Activated CD4-positive, alpha-beta T cell treated with anti-CD3 and anti-CD28 coated beads, Interleukin-2, amount 50 U/mL, for 16 hours (primary cell): ENCODE measurements around the gene WEE2.
"Not testable (repeated sequence)": the region's sequence is repeated elsewhere in the genome, so short reads cannot be mapped to it uniquely, and the experiment has no call there.

ENCODE experiments used
- DNase-seq: peaks from one replicate; pipeline ENCODE4 v3.0.0-alpha.2; 2020

The WEE2 gene

DNA sequence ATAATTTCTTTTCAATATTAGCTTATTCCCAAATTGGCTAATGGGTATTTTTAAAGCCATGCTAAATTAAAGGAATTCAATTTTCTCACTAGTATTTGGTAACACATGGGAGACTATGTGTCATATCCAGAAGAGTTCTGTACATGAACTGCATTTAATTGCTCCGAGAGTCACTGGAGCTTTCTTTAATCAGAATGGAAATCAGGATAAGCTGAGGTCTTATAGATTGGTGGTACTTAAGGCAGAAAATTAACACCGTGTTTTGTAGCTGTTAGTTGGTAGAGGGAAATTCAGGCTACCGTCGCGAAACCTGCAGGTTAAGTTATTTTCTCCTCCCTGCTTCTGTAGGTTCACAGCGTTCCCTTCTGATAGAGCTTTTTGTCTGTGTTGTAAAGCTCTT lies at the start of gene WEE2:
TSS of gene WEE2 (plus strand) at position 3 of the 400 bp plus-strand sequence. CDS start 406 bp downstream, outside the sequence.
- no peak for DNase-seq

DNA sequence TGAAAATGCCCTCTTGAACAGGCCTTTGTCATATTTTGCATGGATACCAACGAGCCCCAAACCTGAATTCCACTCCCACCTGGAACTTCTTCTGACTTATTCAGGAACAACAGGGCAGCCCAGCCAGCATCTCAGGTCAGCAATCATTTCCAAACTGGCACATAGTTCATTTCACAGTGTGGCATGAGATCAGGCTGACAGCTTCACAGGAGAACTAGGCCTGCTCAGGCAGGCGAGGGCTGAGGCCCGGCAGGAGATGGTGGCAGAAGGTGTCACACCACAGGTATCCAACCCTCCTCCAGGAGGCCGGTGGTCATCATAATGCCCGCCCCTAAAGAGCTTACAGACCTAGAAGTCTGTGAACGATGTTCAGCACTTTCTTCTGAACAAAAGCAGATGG lies 48.7 kb upstream of the WEE2 start:
- no peak for DNase-seq

DNA sequence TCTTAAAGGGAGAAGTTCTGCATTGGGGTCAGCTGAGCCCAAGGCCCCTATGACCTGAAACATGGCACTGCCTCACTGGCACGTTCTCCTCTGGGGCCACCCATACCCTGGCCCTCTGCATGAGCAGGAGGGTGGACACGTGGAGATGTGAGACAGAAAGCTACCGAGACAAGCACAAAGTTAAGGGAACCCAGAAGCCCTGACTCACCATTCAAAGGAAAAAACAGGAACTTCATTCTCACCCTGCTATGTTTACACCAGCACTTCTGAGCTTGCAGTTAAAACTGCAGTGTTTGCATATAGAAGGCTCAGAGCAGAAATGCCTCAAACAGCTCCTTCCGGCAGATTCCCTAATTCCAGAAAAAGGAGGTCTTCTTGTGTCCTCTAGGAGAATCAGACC lies 47.9 kb upstream of the WEE2 start:
- DNase-seq = no peak

DNA sequence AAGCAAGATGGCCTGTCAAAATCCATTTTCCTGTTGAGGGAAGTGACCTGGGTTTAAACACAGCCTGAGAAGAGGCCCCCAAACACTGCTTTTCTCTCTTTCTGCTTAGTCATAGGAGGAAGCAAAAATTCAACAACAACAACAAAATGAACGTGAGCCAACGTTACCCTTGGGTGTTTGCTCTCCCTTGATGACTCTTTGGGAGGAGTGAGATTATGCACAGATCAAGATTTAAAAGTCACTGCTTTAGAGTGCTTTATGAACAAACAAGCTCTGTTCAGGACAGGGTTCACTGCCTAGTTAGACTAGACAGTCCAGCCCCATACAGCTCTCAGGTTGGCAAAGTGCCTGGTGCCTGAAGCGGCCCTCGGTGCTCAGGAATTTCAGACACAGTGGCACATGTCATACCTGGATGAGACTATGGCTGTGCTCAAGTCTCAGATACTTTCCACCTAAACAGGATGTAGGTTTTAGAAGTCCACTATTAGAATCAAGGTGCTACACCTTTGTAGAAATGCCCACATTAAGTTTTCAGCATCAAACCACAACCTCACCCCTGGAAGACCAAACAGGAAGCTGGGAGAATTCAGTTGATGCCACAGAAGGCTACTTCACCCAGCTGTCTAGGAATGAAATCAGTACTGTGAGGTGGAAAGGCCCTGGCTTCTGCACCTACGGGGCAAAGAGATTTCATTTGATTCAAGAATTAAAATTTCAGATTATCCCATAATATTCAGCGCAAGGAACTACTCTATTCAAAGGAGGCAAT lies 44.9 kb upstream of the WEE2 start:
- peak; percentile 5 for DNase-seq

DNA sequence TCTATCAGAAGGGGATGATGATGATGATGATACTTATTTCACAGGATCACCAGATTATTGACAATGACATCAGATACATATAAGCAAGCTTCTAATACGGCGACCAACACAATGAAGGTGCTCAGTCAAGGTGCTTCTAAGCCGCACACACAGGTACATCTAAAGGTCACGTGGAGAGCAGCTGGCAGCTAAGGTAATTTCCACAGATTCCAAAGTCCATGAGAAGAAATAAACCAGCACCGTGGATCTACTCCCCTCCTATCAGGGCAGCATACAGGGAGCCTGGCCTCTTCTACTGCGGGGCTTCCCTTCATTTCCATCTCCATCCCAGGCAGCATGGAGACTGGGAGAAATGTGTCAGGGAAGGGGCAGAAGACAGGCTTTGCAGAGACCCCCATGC lies 43.7 kb upstream of the WEE2 start:
- no peak for DNase-seq

DNA sequence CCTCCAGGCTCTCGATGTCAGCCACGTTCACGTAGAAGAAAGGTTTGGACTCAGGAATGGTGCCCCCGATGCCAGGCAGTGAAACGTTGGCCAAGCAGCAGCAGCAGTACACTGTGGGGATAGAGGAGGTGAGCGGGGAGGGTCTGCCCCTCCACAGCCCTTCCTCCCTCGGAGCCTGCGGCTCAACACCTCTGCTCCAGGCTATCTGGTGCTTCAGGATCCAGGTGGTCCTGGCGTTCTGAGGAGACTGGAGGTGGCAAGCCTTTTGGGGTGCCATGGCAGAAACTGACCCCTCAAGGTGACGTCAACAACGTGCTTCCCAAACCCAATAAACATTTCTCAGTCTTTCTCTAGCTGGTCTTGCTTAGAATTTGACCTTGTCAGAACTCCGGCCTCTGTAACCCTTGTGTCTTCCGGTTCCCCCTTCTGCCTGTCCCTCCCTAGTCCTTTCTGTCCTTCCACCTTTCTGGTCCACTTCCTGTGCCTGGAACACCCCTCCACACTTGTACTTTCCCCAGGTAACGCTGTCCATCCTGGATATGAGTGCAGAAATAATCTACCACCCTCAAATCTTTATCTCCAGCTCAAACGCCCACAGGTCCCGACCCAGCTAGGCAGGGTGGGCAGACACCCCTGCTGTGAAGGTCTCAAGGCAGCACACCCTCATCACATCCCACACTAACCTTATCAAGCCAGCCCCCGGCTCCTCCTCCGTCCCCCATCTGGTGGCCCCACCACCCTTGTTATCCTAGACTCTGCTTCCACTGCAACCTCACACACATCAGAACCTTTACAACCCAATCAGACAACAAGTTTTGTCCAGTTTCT lies 42.7 kb upstream of the WEE2 start:
- DNase-seq = no peak

DNA sequence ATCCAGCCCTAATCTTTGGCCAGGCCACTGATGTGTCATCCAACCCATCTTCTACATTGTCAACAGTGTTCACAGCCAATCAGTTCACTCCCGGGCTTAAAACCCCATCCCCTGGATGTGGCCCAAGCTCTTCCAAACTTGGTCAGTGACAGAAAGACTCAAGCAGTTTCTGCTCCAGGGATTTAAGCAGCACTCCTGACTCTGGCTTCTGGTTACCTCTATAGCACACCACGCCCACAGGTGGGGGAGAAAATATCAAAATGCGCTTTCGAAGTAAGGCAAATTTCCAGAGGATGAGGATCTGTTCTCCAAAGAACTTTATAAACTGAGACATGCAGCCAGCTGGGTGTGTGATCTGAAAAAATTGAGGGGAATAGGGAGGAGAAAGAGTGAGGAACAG lies 42.1 kb upstream of the WEE2 start:
- DNase-seq = no peak

DNA sequence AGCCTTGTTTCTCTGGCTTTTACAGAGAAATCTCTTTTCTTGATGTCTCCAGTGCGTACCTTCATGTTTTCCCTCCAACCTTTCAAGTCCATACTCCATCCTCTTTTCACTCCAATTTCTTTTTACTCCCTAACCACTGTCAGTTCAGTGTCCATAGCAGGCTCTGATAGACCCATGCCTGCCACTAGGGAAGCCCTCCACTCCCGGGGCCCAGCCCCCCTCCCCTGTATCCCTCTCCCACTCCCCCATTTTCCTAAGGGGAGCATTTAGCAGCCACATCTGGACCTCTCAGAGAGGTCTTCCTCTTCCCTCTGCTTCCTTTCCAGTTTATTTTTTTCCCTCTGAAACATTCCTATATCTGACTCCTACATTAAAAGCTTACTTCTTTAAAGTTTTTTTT lies 39.3 kb upstream of the WEE2 start:
- DNase-seq = no peak

DNA sequence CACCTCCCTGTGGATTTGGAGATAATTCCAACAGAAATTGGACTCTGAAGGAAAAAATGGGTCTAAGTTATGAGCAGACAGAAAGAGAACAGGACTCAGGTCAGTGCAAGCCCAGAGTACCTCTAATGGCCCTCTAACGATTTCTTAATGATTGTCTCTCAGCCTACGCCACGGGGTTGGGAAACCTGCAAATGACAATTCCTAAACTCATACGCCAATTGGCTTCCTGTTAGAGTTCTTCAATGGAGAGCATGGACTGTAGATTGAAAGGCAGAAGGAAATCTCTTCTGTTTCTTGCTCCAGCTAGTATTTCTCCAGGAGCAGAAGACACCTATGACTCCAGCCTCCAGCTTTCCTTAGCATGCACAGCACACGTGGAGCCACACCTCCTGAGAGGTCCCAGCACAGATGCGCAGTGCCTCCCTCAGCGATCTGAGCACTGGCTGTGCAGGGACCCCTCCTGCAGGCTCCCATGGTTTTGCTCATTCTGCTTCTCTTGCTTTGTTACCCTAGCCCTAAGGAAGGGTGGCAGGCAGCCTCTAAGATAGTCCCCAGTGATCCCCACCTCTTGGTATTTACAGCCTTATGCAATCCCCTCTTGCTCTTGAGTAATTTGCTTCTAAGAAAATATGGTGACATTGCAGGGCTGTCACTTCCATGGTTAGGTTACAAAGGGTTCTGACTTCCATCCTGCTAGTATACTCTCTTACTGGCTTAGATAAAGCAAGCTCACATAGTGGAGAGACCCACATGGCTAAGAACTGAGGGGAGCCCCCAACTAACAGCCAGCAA lies 36.3 kb upstream of the WEE2 start:
- DNase-seq = no peak

DNA sequence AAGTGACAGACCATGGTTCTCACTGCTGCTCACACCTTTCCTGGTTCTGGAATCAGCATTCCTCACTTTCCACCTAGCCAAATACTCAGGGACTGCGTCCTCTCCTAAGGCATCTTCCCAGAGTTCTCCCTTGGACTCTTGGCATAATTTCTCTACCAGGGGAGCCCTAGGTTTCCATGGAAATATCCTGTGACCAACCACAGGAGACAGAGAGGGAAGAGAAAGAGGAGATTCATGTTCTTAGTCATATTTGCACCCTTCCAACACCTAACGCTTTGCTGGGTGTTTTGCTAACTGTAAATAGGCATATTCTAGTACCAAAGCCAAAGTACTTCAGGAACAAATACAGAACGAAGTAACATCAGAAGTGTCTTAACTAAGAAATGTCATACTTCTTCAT lies 34.8 kb upstream of the WEE2 start:
- no peak for DNase-seq

DNA sequence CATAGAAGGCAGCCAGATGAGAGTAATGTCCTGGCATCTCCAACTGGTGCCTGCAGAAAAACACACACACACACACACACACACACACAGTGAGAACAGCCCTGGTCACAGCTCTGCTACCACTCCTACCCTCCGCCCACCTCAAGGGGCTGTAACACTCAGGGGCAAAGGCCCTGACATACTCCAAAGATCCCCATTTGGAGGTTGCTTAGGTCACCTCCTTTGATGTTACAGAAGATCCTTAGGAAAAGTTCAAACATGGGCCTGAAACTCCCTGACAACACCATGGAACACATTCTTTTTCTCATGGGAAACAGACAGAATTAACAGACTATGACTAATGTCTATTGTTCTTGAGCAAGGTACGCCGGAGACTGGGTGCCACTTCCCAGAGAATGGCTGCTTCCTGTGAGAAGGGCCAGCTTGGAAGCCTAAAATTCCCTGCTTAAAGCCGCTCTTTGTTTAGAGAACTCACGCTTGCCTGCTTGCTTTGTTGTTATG lies 33.9 kb upstream of the WEE2 start:
- no peak for DNase-seq

DNA sequence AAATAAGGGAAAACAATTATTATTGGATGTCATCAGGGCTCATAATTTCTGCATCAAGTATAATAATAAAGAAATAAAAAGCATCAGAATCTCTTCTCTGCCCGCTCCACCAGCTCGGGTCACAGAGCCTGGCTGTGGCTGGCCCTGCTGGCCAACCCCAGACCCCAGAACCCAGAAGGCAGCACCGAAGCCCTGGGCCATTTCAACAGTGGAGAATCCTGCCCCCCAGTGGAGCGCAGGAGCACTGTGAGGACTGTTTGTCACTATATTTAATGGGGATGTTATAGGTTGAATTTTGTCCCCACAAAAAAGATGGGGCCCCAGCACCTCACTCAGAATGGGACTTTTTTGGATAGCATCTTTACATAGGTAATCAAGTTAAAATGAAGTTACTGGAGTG lies 33.5 kb upstream of the WEE2 start:
- DNase-seq = no peak

DNA sequence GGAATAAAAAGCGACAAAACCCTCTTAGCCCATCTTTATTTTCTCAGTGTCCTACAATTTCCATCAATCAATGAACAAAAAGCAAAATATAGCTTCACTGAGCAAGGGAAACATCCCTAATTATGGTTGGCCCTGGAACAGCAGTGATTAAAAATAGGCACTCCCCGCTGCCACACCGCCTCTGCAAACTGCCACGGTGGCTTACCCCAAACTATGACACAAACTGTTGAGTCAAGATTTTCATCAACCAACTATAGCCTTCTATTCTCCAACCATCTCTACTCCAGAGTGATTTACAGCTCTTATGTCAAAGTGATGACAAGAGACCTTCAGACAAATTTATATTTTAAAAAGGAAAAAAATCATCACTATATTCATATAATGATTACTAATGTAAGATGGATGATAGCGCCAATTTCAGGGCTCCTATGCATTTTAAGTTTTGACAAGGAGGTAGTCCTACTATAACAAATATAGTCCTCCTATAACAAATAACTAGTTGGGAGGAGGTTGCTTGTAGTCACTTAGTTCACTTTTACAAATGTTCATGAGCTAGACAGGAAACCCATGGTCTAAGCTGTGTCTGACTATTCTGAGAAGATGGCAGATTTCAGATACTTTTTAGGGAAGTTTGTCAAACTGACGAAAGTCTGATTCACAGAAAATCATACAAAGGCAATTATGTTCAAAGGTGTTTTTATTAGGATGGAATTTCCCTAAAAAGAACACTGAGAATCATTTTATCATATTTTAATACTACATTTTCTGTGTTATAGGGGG lies 32.5 kb upstream of the WEE2 start:
- DNase-seq = no peak

DNA sequence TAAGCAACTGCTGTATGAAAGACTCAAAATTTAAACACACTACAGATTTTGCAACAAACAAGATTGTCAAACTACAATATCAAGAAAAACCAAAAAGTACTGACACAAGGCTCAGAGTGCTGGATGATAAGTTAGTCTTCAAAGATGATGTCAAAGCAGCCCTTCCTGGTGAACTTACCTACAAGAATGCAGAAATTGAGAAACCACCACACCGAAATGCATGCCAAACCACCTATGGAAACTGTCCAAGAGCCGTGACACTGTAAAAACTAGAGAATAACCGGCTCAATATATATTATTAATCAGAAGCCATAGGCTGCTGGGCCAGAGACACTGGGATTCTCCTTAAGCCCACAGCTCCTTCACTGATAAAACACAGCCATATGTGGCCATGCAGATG lies 31.5 kb upstream of the WEE2 start:
- no peak for DNase-seq

DNA sequence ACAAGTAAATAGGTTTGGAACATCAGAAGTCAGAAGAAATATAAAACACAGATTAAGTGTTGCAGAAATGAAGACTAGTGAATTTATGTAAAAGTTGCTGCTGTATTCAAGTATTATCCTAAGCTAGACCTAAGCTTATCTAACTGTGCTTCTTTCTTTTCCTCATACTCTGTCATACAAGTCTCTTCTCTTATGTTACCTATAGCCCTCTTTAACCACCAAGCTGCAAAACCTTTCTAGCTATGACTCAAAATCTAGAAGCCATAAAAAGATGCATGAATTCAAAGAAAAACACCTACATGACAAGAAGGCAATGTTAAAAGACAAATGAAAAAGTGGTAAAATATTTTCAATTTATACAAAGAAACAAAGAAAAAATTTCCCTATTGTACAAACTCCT lies 29.1 kb upstream of the WEE2 start:
- peak; percentile 58 for DNase-seq

DNA sequence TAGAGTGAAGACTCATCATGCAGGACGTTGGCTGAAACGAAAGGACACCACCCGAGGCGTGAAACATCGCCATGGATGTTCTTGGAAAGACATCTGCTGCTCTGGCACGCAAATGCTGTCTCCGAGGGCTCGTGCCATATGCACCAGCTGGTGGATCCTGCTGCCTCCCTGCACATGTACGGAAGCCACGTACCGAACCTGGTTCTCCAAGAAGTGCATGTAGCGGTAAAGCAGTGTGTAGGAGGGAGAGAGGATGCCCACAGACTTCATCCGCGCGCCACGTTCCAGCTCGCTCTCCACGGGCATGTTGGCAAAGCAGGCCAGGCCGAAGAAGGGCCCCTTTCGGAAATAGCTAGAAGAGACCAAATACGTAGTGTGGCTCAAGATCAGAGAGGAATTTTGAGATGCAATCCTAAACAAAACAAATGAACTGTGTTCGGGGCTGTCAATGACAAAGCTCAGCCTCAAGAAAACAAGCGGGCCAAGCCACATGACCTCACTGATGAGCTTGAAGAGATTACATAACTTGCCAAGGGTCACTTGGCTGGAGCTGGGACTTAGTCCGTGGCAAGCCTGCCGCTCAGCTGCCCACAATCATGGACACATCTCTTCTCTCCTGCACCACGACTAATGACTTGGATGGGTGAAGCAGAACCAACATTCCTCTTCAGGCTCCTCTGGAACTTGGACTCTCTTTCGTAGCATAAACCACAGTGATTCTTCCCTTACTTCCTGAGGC lies 22.7 kb upstream of the WEE2 start:
- no peak for DNase-seq

DNA sequence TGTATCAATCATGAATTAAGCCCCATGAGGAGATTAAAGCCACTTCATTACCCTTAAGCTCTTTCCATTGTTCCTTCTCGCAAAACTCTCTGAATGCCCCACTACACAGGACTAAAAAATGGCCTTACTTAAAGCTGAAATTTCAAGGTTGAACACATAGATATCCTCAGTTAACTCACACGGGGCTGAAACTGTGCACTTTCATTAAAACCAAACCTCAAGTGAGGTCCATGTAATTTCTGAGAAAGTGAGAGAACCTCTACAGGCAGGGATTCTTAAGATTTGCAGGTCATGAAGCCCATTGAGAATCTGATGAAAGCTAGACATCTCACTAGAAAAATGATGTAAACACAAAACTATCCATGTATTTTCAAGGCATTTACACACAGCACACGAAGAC lies 22.1 kb upstream of the WEE2 start:
- no peak for DNase-seq

DNA sequence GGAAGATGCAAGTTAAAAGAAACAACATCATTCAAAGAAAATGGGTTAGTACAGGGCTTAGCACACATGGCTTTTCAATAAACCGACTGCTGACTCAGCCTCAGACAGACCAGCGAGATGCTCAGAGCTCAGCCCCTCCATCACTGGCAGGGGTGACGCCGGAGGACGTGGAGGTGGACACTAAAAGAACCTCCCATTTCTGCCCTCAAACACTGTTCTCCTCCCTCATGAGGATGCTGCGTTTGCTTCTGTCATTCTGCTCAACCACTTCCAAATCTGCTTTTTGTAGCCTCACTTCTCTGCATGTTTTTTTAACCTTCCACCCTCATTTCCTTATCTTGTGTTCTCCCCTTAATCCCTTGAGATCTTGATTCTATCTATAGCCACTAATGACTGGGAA lies 21.5 kb upstream of the WEE2 start:
- no peak for DNase-seq

DNA sequence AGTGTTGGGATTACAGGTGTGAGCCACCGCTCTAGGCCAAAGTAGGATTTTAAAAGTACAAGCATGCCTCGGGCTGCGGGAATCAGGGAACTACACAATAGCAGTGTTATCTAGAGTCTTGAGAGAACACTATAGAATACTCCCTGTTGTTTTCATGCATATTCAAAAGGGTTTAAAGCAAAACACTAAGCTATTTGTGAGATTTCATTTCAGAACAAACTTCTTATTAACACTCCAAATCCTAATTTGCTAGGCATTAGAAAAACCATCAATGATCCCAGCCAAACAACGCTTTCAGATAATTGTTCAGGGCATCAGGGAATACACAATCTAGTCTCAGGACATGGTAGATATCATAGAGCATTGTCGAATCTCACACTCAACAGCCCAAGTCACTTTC lies 20.1 kb upstream of the WEE2 start:
- no peak for DNase-seq

DNA sequence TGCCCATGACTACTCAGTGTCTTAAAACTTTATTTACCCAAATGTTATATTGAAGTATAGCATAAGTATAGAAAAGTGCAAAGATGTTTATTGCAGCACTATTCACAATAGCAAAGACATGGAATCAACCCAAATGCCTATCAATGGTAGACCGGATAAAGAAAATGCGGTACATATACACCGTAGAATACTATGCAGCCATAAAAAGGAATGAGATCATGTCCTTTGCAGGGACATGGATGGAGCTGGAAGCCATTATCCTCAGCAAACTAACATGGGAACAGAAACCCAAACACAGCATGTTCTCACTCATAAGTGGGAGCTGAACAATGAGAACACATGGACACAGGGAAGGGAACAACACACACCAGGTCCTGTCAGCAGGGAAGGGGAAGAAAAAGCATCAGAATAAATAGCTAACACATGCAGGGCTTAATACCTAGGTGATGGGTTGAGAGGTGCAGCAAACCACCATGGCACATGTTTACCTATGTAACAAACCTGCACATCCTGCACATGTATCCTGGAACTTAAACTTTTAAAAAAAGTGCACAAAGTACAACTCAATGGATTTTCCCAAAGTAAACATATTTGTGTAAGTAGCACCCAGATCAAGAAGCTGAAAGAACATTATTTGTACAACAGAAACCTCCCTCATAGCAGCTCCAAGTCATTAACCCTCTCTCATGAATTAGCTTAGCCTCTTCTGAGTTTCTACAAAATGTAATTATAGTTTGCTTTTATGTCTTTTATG lies 18.9 kb upstream of the WEE2 start:
- DNase-seq = not testable (repeated sequence)

DNA sequence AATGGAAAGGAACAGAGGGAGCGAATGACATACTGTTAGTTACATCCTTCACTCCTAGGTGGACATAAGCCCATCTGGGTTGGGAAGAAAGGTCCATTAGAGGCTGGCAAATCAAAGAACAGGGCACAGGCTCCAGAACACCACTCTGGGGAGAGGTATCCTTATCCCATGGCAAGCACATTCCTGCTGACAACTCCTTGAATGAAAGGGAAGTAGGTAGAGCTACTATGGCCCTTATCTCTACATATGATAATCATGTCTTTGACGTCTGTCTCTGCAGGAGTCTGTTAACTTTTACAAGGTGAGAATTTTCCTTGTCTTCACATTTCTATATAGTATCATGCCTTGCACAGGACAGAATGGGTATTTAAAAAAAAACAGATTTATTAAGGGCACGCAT lies 16.6 kb upstream of the WEE2 start:
- DNase-seq = no peak
